GM18519 (cell line): ENCODE data around the gene CALR3.
"Not testable (repeated sequence)": the region's sequence is repeated elsewhere in the genome, so short reads cannot be mapped to it uniquely, and the experiment has no call there.

Experiments
- ATAC-seq: cut with Tn5 transposase; IDR thresholded peaks from one replicate; pipeline ENCODE4 v1.9.1; 2021; ENCODE audit warnings: mild to moderate bottlenecking, moderate library complexity; ENCODE audit not compliant: unreplicated experiment, low FRiP score

CALR3 gene

DNA sequence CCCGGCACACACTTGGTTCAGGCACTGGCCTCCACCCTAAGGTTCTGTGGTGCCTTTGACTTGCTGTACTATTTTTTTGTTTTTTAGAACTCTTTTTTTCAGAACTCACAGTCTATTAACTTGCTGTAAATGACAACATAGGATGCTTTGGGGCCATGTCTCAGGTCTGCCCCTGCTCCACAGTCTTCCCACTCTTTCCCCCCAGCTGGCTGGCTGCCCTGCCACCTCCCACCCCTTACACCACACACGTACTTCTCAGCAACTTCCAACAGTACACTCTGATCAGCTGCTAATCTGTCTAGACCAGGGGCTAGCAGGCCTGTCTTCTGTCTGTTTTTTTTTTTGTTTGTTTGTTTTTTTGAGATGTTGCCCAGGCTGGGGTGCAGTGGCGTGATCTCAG is 8.3 kb upstream of the CALR3 start:
- ATAC-seq: no peak

DNA sequence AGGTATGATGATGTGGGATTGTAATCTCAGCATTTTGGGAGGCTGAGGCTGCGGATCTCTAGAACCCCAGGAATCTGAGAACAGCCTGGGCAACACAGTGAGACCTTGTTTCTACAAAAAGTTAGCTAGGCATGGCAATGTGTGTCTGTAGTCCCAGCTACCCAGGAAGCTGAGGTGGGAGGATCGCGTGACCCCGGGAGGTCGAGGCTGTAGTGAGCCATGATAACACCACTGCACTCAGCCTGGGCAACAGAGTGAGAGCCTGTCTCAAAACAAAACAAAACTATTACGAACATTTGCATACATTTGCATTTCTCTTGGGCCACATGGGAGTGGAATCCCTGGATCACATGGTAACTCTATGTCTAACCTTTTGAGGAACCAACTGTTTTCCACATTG is 1.9 kb upstream of the CALR3 start:
- ATAC-seq: no peak

DNA sequence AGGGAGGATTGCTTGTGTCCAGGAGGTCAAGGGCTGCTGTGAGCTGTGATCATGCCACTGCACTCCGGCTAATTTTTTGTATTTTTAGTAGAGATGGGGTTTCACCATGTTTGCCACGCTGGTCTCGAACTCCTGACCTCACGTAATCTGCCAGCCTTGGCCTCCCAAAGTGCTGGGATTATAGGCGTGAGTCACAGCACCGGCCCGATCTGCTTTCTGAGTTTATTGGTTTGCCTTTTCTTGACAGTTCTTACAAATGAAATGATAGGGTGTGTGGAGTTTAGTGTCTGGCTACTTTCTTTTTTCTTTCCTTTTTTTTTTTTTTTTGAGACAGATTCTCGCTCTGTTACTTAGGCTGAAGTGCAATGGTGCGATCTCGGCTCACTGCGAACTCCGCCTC is 1.1 kb upstream of the CALR3 start:
- ATAC-seq: no peak

DNA sequence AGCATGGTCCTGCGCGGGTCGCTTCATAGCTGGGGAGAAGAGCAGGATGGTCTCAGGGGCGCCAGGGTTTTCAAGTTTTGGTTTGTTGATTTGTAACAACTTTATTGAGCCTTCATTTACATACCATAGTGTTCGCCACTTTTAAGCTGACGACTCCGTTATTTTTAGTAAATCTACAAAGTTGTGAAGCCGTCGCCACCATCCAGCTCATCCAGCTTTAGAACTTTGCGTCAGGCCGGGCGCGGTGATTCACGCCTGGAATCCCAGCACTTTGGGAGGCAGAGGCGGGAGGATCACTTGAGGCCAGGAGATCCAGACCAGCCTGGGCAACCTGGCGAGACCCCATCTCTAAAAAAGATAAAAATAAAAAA is 631 bp upstream of the CALR3 start:
- ATAC-seq: no peak

DNA sequence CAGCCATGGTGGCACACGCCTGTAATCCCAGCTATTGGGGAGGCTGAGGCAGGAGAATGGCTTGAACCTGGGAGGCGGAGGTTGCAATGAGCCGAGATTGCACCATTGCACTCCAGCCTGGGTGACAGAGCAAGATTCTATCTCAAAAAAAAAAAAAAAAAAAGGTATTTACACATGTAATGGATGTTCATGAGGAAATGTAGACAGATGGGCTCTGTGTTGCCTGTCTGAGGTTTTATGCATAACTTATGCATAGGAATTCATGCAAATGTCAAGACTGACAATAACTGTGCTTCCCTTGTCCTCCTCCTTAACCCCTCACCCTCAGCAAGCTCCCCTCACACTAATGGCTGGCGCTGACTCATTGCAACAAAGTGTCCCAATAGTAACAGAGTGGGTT is 9.5 kb downstream of the CALR3 start:
- not testable (repeated sequence) for ATAC-seq

DNA sequence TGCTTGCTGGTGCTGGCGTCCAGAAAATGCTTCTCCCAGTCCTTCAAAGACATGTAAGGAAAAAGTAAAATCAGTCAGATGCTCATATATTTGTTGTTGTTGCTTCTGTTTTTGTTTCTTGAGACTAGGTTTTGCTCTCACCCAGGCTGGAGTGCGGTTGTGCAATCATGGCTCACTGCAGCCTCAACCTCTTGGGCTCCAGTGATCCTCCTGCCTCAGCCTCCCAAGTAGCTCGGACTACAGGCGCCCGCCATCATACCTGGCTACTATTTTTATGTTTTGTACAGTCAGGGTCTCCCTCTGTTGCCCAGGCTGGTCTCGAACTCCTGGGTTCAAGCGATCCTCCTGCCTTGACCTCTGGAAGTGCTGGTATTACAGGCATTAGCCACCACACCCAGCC is 13.2 kb downstream of the CALR3 start:
- no peak for ATAC-seq

DNA sequence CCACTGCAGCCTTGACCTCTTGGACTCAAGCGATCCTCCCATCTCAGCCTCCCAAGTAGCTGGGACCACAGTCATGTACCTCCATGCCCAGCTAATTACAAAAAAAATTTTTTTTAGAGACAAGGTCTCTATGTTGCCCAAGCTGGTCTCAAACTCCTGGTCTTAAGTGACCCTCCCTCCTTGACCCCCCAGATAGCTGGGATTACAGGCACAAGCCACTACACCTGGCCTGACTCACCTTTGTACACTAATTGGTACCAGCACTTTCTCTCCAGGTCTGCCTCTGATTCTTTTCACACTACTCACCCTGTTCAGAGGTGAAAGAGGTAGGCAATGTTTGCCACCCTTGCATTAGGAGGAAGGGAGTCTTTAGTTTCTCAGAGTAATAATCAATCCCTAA is 18.7 kb downstream of the CALR3 start:
- no peak for ATAC-seq

DNA sequence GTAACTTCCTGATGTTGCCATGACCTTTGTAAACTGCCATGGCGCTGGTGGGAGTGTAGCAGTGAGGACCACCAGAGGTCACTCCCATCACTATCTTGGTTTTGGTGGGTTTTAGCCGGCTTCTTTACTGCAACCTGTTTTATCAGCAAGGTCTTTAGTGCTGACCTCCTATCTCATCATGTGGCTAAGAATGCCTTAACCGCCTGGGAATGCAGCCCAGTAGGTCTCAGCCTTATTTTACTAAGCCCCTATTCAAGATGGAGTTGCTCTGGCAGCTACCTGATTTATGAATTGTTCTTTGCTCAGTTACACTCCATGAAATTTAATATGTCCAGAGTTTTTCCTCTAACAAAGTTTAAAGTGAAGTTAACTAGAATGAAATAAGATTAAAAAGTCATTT is 19.6 kb downstream of the CALR3 start:
- no peak for ATAC-seq

DNA sequence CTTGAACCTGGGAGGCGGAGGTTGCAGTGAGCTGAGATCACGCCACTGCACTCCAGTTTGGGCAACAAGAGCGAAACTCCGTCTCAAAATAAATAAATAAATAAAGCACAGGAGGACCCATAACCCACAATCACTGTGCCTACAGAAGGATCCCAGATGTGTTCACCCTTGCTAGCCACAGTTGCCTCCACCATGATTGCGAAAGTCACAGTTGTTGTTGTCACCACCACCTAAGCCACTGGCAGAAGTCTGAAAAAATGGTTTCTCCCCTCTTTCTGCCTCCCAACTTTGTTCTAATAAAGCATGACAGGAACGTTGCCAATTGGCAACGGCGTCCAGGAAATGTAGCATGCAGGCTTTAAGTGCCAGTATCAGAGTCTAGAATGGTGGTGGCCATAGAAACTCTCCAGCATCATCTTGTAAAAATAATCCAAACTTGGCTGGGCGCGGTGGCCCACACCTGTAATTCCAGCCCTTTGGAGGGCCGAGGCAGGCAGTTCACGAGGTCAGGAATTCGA is 22.0 kb downstream of the CALR3 start:
- no peak for ATAC-seq

DNA sequence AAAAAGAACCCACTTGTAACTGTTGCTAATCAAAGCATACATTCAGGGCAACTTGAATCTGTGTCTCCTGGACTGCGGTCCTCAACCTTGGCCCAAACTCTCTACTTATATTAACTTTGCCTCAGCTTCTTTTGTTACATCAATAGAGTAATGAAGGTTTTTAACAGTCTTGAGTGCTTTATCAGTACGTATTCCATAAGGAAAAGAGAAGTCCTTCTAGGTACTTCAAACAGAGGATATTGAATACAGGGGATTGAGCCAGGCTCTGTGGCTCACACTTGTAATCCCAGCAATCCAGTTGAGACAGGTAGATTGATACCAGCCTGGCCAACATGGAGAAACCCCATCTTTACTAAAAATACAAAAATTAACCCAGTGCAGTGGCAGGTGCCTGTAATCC is 23.0 kb downstream of the CALR3 start:
- no peak for ATAC-seq

DNA sequence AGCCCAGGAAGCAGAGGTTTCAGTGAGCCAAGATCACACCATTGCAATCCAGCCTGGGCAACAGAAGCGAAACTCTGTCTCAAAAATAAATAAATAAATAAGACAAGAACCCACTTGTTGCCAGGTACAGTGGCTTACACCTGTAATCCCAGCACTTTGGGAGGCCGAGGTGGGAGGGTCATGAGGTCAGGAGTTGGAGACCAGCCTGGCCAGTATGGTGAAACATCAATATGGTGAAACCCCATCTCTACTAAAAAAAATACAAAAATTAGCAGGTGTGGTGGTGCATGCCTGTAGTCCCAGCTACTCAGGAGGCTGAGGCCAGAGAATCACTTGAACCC is 23.4 kb downstream of the CALR3 start:
- not testable (repeated sequence) for ATAC-seq

DNA sequence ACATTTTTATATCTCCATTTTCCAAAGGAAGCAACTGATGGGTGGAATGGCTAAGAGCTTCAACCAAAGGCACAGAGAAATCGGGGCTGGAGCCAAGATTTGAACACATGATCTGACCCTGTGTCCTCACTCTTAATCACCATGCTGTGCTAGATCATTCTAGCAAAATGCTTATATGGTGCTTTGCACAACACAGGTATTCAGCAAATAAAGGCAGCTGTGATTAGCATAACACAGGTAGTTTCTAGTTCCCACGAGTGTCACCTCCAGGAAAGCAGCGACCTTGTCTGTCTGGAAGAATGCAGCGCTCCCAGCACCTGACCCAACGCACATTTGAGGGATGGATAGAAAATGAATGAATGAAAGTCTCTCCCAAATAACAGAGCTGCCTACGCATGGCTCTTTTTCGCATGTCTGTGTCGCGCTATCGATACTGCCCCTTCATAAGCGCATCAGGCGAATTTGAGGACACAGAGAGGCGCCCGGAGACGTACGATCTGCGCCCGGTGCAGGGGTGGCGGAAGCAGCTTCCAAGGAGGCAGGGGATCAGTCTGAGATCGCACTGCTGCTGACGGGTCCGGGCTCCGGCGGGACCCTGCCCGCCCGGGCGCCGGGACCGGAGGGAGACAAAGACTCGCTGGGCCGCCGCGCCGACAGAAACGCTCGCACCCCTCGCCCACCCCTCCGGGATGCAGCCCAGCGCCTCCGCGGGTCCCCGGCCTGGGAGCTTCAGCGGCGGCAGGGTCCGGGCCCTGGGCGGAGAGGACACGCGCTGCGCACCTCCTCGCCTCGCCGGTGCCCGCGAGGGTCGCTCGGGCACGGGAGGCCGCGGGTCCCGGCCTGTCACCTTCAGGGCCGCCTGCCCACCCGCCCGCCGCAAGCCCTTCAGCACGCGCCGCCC is 24.8 kb downstream of the CALR3 start:
- peak; percentile 19 for ATAC-seq

DNA sequence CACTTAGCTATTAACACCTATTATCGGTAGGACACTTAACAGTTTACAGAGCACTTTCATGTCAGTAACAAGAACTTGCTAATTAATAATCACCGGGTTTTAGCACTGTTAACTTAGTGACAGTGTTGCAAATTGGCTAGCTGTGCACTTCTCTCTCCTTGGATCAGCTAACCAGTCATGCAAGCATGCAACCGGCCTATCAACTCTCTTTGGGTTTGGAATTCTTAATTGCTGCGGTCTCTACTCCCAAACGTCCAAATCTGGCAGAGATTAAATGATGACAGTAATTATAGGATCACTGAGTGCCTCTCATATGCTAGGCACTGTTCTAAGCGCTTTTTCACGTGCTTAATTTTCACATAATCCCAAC is 25.4 kb downstream of the CALR3 start:
- no peak for ATAC-seq

DNA sequence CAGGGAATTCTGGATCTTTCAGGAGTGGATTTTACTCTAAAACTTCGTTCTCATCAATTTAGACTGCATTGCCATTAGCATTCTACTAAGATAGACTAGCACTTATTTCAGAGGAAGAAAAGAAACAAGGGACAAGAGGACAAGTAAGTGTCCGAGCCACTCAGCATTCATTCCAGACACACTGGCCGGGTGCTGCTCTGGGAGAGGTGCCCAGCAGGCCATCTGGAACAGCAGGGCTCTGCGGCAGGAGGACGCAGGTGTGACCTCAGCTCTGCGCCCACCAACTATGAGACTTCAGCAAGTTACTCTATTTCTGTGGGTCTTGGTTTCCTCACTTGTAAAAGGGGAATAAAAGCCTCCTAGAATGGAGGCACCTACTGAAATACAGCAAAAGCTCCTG is 28.4 kb downstream of the CALR3 start:
- no peak for ATAC-seq

DNA sequence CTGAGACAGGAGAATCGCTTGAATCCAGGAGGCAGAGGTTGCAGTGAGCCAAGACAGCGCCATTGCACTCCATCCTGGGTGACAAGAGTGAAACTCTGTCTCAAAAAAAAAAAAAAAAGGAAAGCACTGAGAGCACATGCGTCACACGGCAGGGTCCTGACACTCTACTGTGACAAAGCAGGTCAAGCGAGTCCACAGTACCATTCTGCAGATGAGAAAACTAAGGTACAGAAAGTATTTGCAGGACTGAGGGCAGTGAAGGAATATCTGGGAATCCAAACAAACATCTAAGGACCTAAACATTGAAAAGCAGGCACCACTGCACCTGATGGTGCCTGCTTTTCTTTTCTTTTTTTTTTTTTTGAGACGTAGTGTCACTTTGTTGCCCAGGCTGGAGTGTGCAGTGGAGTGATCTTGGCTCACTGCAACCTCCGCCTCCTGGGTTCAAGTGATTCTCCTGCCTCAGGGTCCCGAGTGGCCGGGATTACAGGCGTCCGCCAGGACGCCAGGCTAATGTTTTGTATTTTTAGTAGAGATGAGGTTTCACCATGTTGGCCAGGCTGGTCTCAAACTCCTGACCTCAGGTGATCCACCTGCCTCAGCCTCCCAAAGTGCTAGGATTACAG is 29.1 kb downstream of the CALR3 start:
- ATAC-seq: not testable (repeated sequence)

DNA sequence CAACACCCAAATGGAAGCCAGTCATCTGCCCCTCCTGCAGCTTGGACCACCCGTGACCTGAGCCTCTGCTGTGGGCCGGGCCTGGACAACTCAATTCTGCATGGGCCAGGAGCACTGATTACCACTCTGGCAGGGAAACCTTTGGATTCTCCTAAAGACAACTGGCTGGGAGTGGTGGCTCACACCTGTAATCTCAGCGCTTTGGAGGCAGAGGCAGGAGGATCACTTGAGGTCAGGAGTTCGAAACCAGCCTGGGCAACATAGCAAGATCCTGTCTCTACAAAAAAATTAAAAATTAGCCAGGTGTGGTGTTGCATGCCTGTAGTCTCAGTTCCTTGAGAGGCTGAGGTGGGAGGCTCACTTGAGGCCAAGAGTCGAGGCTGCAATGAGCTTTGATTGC is 30.7 kb downstream of the CALR3 start:
- no peak for ATAC-seq

DNA sequence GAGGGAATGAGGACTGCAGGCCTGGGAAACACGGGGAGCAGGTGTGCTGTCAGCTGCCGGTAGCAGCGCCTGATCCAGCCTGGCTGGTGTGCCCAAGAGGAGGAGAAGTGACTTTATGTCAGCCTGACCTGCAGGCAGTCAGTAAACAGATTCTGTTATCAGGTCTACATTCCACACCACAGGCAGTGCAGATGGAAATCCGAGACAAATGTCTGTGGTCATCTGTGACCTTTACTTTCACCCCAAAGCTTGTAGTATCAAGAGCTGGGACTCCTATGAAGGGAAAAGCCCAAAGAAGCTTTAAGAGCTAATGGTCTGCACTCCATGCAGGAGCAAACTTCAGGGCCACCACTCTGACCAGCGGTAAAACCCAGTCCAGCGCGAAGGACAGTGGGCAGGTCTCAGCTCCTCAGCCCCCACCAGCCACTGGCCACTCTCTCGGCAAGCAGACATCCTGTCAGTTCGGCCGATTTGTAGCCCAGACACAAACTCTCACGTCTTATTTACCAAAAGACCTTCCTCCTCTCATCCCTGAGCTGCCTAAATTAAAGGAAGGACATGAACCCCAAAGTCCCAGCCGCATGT is 31.9 kb downstream of the CALR3 start:
- no peak for ATAC-seq

DNA sequence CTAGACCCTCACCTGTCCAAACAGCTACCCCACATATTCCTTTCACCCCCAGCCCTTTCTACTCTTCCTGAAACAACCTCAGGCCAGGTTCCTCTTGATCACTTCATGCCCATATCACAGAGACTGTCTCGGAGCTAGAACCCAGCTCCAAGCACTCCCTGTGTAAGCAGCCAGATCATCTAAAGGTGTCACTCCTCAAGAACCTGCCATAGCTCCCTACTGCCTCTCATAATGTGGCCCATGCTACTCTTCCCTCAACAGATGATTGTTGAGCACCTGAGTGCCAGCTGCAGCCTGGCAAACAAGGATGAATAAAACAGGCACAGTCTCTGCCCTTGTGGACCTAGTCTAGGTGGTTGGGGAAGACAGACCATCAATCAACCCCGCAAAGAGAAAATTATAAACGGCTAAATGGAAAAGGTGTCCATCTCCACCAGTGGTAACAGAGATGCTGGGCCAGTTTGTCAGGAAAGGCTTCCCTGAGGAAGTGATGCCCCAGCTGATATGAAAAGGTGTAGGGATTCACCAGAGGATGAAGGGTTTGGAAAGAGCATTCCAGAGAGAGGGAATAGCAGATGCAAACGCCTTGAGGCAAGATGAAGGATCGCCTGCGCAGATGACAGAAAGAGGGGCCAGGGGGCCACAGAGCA is 32.5 kb downstream of the CALR3 start:
- ATAC-seq: no peak

DNA sequence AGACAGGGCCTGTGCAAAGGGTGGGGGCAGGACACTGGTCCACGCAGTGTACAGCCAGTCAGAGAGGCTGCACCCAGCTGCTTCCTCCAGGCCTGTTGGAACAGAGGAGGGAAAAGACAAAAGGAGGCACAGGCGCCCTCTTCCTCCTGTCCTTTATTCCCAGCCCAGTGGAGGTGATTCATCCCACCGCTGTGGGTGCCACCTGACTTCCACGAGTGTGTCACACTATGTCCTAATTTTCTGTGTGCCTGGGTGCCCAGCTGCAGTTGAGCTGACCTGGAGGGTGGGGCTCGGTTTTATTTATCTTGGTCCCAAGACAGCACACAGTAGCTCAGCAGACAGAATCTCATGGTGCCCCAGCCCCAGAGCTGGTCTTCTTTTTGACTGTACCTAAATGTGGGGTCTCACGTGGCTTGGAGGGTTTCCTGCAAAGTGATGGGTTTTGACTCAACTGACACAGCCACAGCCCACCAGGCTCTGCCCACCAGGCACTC is 33.2 kb downstream of the CALR3 start:
- ATAC-seq: no peak

DNA sequence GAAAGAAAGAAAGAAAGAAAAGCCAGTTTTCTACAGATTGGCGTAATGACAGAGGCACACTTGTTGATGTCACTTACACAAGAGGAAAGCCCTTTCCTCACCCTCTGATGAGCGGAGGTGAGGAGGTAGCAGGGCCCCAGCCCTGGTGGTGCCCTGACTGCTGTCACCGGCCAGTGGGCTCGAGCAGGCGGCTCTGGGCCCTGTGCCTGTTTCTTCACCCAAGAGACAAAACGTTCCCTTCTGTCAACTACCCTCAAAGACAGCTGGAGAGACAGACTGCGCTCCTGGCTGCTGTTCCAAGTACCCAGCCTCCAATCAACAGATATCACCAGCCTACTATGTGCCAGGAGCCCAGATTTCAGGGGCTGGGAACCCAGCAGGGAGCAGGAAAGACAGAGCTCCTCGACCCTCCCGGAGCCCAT is 34.3 kb downstream of the CALR3 start:
- no peak for ATAC-seq

DNA sequence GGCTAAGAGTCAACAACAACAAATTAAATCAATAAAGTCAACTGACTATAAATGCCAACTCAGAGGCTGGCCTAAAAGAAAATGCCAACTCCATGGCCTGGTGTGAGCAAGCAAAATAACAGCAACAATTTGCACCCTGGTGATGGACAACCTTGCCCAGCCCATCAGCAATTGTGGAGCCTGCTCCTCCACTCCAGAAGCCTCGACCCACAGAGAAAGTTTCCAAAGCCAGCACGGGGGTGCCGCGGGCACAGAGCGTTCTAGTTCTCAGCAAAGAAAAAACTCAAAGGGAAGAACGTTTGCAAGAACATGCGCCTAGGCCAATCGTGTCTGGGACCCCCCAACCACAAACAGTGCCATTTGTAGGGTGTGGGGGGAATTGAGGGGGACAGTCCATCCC is 35.5 kb downstream of the CALR3 start:
- ATAC-seq: no peak
